Testis (tissue), 3 donors: ENCODE data around the gene CCL26. TPM values are rescaled to one million over a fixed set of nuclear protein-coding genes. Genes with fewer than 3 reads are reported as not detected.

Experiments
- DNase-seq: peaks from one replicate; pipeline ENCODE4 v3.0.0-alpha.2; 2019
- H3K27ac ChIP-seq, 2 donors: fragments of 200-600 bp; sonication (generic); one replicate each; pipeline ENCODE4 v1.5.1; 2019
- H3K27me3 ChIP-seq: fragments of 200-600 bp; sonication (generic); one replicate; pipeline ENCODE4 v1.5.1; 2019
- H3K36me3 ChIP-seq: fragments of 200-600 bp; sonication (generic); one replicate; pipeline ENCODE4 v1.5.1; 2017; ENCODE audit warnings: low read depth; ENCODE audit errors: missing control alignments
- H3K4me1 ChIP-seq: fragments of 200-600 bp; sonication (generic); one replicate; pipeline ENCODE4 v1.5.1; 2019
- H3K4me3 ChIP-seq, 2 donors: fragments of 200-600 bp; sonication (generic); one replicate each; pipeline ENCODE4 v1.5.1; 2017 to 2019
- H3K9me3 ChIP-seq: fragments of 200-600 bp; sonication (generic); one replicate; pipeline ENCODE4 v1.5.1; 2017
- POLR2A ChIP-seq: fragments of 450-650 bp; IDR thresholded peaks from one replicate; pipeline ENCODE4 v1.6.1; 2017; ENCODE audit warnings: antibody characterized with exemption, mild to moderate bottlenecking, moderate library complexity
- WGBS, 2 donors: methylation state at CpG; one replicate each; pipeline ENCODE4 v1.1.5; 2018; 5-methylcytosine and 5-hydroxymethylcytosine counted together
- intact Hi-C: fragments of 100-400 bp; cut with DNase I; formaldehyde crosslinking; loops from one replicate; pipeline ENCODE4 v1.15.1; 2023; ENCODE audit warnings: low total_unique reads
- polyA plus RNA-seq: library from polyadenylated mRNA; stranded (reverse); fragments of 350-450 nt; fragmentation: Illumina TruSeq; extraction: RNeasy Lipid Tissue Mini Kit (QIAGEN cat#74804); gene quantifications from one replicate; pipeline ENCODE4 v1.2.3, GENCODE V29; 2014; ENCODE audit warnings: low read depth, low replicate concordance; ENCODE audit not compliant: insufficient read depth
- total RNA-seq, 2 donors: library from RNA; depleted of rRNA; stranded (reverse); fragments of >200 nt; gene quantifications; one replicate each; pipeline ENCODE4 v1.2.3, GENCODE V29; 2016
- TF ChIP-seq, protein P1 (sequence below), 3 experiments: fragments of 450-650 bp in 2 of 3; fragments of 200-600 bp in 1 of 3; sonication (generic) in 1 of 3; IDR thresholded peaks; one replicate each; pipeline ENCODE4 v1.5.1; 2016 to 2019; ENCODE audit warnings: antibody characterized with exemption in 3 of 3, mild to moderate bottlenecking in 2 of 3, moderate library complexity in 1 of 3

CCL26 gene
- total and polyA plus RNA-seq, 3 donors from 2014 or later, result 1.1 to 5.6 TPM; not detected in 1

DNA sequence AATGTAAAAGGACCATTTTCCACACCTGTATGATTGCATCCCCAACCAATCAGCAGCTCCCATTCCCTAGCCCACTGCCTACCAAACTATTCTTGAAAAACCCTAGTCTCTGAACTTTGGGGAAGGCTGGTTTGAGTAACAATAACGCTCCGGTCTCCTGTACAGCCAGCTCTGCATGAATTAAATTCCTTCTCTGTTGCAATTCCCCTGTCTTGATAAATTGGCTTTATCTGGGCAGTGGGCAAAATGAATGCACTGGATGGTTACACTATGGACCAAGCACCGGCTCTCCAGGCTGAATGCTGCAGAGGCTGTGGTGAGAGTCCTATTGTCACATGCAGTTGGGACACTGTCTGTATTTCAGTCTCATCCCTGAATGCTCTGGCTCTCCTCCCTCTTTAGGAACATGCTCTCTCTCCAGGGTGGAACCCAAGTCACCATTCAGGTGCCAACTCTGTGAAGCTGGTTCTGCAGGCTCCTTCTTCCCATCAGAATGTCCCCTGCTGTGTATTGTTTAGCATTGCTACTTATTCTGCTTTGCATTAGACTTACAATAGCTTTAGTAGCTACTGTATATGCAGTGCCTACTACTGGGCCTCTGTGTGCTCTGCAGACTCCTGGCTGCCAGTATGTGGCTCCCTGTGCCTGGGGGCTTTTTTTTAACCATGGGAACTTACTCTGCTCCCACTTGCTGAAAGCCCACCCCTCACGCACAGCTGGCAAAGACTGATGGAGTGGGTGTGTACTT lies 34.7 kb upstream of the CCL26 start:
- intact Hi-C loops, result no loop called here
- H3K9me3 ChIP-seq, result no peaks in the 10 kb centered on the region
- H3K27ac ChIP-seq, result no peak overlapping the region
- H3K27me3 ChIP-seq, result no peaks in the 10 kb centered on the region
- WGBS, 2 donors, result 72 to 90% methylated on average over 4 of the region's 4 CpGs
- TF ChIP-seq, protein P1, sequence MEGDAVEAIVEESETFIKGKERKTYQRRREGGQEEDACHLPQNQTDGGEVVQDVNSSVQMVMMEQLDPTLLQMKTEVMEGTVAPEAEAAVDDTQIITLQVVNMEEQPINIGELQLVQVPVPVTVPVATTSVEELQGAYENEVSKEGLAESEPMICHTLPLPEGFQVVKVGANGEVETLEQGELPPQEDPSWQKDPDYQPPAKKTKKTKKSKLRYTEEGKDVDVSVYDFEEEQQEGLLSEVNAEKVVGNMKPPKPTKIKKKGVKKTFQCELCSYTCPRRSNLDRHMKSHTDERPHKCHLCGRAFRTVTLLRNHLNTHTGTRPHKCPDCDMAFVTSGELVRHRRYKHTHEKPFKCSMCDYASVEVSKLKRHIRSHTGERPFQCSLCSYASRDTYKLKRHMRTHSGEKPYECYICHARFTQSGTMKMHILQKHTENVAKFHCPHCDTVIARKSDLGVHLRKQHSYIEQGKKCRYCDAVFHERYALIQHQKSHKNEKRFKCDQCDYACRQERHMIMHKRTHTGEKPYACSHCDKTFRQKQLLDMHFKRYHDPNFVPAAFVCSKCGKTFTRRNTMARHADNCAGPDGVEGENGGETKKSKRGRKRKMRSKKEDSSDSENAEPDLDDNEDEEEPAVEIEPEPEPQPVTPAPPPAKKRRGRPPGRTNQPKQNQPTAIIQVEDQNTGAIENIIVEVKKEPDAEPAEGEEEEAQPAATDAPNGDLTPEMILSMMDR (IDR thresholded peaks at IDR 0.05), result no peak
- TF ChIP-seq POLR2A, result no peak
- no peak for DNase-seq
- H3K4me3 ChIP-seq, result no peak overlapping the region
- H3K36me3 ChIP-seq, result no peaks in the 10 kb centered on the region
- no peaks in the 10 kb centered on the region for H3K4me1 ChIP-seq

DNA sequence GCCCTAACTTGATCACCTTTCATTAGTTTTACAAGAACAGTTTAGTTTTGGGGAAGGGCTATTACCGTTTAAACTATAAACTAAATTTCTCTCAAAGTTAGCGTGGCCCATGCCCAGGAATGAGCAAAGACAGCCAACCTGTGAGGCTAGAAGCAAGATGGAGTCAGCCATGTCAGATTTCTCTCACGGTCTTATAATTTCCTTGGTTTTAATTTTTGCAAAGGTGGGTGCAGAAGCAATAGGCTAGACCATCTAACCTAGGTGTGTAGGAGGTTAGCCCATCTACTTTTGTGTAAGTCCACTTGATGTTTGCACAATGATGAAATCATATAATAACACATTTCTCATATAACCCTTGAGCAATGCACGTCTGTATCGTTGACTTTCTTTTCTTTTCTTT lies 32.7 kb upstream of the CCL26 start:
- H3K4me1 ChIP-seq, result no peaks in the 10 kb centered on the region
- no peaks in the 10 kb centered on the region for H3K27me3 ChIP-seq
- WGBS, 2 donors, result 56 to 97% methylated on average over 5 of the region's 5 CpGs
- H3K27ac ChIP-seq, result no peak overlapping the region
- H3K4me3 ChIP-seq, result no peak overlapping the region
- intact Hi-C loops, result no loop called here
- TF ChIP-seq, protein P1 (IDR thresholded peaks at IDR 0.05), result no peak
- TF ChIP-seq POLR2A, result no peak
- H3K9me3 ChIP-seq, result no peaks in the 10 kb centered on the region
- no peak for DNase-seq
- H3K36me3 ChIP-seq, result no peaks in the 10 kb centered on the region

DNA sequence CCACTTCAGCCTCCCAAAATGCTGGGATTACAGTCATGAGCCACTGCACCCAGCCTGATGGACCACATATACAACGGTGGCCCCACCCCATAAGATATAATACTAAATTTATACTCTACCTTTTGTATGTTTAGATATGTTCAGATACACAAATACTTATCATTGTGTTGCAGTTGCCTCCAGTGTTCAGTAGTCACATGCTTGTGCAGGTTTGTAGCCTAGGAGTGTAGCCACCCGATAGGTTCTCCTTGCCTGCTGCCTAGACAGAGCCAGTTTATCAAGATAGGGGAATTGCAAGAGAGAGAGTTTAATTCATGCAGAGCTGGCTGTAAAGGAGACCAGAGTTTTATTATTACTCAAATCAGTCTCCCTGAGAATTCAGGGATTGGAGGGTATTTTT lies 32.0 kb upstream of the CCL26 start:
- no peaks in the 10 kb centered on the region for H3K27me3 ChIP-seq
- no peak overlapping the region for H3K4me3 ChIP-seq
- intact Hi-C loops, result no loop called here
- no peaks in the 10 kb centered on the region for H3K36me3 ChIP-seq
- TF ChIP-seq POLR2A, result no peak
- TF ChIP-seq, protein P1 (IDR thresholded peaks at IDR 0.05), result no peak
- no peaks in the 10 kb centered on the region for H3K4me1 ChIP-seq
- H3K27ac ChIP-seq, result no peak overlapping the region
- WGBS, 2 donors, result 94 to 98% methylated on average over 2 of the region's 2 CpGs
- no peak for DNase-seq
- no peaks in the 10 kb centered on the region for H3K9me3 ChIP-seq

DNA sequence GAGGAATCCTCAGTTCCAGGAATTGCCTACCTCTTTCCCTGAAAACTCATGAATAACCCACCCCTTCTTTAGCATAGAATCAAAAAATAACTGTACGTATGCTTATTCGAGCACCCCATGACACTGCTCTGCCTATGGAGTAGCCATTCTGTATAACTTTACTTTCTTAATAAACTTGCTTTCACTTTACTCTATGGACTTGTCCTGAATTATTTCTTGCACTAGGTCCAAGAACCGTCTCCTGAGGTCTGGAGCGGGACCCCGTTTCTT lies 30.5 kb upstream of the CCL26 start:
- no peaks in the 10 kb centered on the region for H3K4me1 ChIP-seq
- no peaks in the 10 kb centered on the region for H3K36me3 ChIP-seq
- no peak overlapping the region for H3K4me3 ChIP-seq
- 86% methylated on average over 5 of the region's 5 CpGs for WGBS, 2 donors
- DNase-seq, result no peak
- no peaks in the 10 kb centered on the region for H3K27me3 ChIP-seq
- H3K9me3 ChIP-seq, result no peaks in the 10 kb centered on the region
- intact Hi-C loops, result no loop called here
- TF ChIP-seq POLR2A, result no peak
- TF ChIP-seq, protein P1 (IDR thresholded peaks at IDR 0.05), result no peak
- no peak overlapping the region for H3K27ac ChIP-seq

DNA sequence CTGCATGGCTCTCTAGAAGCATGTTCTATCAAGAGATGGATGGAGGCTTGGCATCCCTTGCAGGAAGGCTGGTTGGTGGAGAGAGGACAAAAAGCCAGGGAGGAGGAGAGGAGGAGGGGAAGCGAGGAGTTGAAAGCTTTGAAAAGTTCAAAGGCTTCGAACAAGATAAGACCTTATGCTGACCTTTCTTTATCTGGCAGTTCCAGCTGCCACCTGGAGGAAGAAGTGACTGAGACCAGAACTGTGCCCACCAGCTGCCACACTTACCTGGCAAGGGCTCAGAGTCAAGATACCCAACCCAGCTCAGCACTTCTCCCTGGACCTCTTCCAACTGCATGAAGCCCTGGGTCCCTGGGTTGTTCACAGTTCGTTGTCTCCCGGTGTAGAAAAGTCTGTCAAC lies 26.8 kb upstream of the CCL26 start:
- 66 to 75% methylated on average over 4 of the region's 4 CpGs for WGBS, 2 donors
- no peak overlapping the region for H3K27ac ChIP-seq
- no peak for TF ChIP-seq POLR2A
- TF ChIP-seq, protein P1 (IDR thresholded peaks at IDR 0.05), result no peak
- H3K27me3 ChIP-seq, result no peaks in the 10 kb centered on the region
- no peak for DNase-seq
- no peaks in the 10 kb centered on the region for H3K9me3 ChIP-seq
- no peak overlapping the region for H3K4me3 ChIP-seq
- intact Hi-C loops, result no loop called here
- H3K36me3 ChIP-seq, result no peaks in the 10 kb centered on the region
- peaks cover 13% of the 10 kb centered on the region for H3K4me1 ChIP-seq
